GM18868 (cell line): ENCODE measurements around the gene AOPEP.

Experiments
- ATAC-seq: cut with Tn5 transposase; IDR thresholded peaks from one replicate; pipeline ENCODE4 v1.9.1; 2021; ENCODE audit warnings: mild to moderate bottlenecking, moderate library complexity; ENCODE audit not compliant: unreplicated experiment

AOPEP gene

GRCh38 chr9:95127249-95128176 is 401.0 kb downstream of the AOPEP start:
- peak; percentile 70 for ATAC-seq

GRCh38 chr9:95128177-95128524 is 401.7 kb downstream of the AOPEP start:
- no peak for ATAC-seq

- no peak for ATAC-seq
Observed at GRCh38 chr9:95129476-95130291, 403.2 kb downstream of the AOPEP start.

GRCh38 chr9:95130484-95130883 is 404.0 kb downstream of the AOPEP start:
- no peak for ATAC-seq

GRCh38 chr9:95131023-95131943 is 404.8 kb downstream of the AOPEP start:
- no peak for ATAC-seq

- ATAC-seq = no peak
Observed at GRCh38 chr9:95132366-95133324, 406.1 kb downstream of the AOPEP start.

- no peak for ATAC-seq
Observed at GRCh38 chr9:95133325-95133705, 406.8 kb downstream of the AOPEP start.

- no peak for ATAC-seq
Observed at GRCh38 chr9:95134457-95134881, 408.0 kb downstream of the AOPEP start.

GRCh38 chr9:95135756-95136155 is 409.3 kb downstream of the AOPEP start:
- no peak for ATAC-seq
